VCaP (cell line): ENCODE data around the gene HADHB.

Experiments used
- H3K27ac ChIP-seq: fragments of 450-650 bp; 2 replicates; pipeline ENCODE4 v1.5.1; 2017
- CTCF ChIP-seq: fragments of 450-650 bp; conservative IDR thresholded peaks from 2 replicates; pipeline ENCODE4 v1.5.1; 2017; ENCODE audit warnings: mild to moderate bottlenecking, moderate library complexity

The HADHB gene

DNA sequence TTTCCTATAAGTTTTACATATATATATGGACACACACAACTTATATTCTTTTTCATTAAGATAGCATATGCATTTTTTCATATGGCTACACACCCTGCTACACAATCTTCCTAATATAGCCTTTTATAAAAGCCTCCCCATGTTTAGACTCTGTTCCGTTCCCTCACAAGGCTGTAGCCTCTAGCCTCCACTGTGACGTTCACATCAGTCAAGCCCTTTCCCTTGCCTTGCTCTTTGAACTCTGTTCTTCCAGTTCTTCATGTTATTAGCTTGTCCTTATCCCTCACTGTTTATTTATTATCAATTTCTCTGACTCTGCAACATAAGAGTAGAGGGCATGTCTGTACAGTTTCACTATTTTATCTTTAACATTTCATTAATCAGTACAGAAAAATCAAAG lies 38.9 kb downstream of the HADHB start:
- no peak for TF ChIP-seq CTCF
- no peak overlapping the region for H3K27ac ChIP-seq

DNA sequence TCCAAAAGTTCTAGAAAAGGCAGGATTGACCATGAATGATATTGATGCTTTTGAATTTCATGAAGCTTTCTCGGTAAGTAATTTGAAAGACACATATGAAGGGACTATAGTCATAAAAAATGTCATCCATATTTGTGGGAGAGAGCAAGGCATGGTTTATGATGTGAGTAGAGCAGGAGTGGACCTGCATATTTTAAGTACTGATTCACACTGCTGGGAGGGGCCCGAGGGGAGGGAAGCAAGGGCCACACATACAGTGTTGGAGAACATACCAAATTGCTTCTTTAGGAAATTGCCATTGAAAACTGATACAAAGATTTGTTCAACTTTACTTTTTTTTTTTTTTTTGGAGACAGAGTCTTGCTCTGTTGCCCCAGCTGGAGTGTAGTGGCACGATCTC lies 39.4 kb downstream of the HADHB start:
- H3K27ac ChIP-seq = no peak overlapping the region
- no peak for TF ChIP-seq CTCF

- H3K27ac ChIP-seq = no peak overlapping the region
- no peak for TF ChIP-seq CTCF
These were observed 41.2 kb downstream of the HADHB start for GRCh38 chr2:26285931-26286330.

DNA sequence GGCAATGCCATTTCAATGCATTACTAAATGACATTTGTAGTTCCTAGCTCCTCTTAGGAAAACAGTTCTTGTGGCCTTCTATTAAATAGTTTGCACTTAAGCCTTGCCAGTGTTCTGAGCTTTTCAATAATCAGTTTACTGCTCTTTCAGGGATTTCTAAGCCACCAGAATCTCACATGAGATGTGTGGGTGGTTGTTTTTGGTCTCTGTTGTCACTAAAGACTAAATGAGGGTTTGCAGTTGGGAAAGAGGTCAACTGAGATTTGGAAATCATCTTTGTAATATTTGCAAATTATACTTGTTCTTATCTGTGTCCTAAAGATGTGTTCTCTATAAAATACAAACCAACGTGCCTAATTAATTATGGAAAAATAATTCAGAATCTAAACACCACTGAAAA lies 45.3 kb downstream of the HADHB start:
- H3K27ac ChIP-seq = no peak overlapping the region
- TF ChIP-seq CTCF = no peak

DNA sequence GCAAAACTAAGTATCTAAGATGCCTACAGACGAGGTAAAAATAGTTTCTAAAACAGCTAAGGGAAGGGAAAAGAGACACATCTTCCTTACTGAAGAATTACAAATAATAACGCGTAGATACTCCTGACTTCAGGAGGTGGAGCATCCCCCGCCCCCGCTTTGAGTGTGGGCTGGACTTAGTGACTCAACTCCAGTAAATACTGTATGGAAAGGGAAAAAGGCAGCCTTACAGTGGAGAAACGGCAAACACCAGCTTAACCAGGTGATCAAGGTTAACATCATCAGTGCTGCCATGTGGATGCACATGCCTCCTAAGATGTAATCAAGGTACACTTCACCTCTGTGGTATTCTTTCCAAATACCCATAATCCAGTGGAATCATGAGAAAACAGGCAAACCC lies 47.9 kb downstream of the HADHB start:
- TF ChIP-seq CTCF = no peak
- H3K27ac ChIP-seq = no peak overlapping the region

- H3K27ac ChIP-seq = no peak overlapping the region
- TF ChIP-seq CTCF = no peak
These were observed 50.8 kb downstream of the HADHB start for GRCh38 chr2:26295511-26295910.

- TF ChIP-seq CTCF = no peak
- H3K27ac ChIP-seq = no peak overlapping the region
These were observed 52.3 kb downstream of the HADHB start for GRCh38 chr2:26297061-26297460.

DNA sequence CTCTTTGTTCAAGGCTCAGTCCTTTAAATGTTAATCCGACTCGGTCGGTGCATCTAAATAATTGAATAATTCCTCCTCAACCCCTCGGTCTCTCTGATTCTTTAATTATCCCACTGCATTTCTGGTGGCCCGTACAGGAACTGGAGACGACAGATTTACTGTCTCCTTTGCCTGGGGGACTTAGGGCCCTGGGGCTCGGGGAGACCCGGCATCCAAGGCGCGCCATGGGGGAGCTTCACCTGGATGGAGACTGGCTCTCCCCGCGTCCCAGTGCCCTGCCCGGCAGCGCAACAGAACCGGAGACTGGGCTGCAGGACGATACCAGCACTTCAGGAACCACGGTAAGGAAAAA lies 53.5 kb downstream of the HADHB start:
- no peak overlapping the region for H3K27ac ChIP-seq
- TF ChIP-seq CTCF = no peak
